HG02943 (cell line): Measurements from ENCODE around the gene CYP3A5.
"Not testable (repeated sequence)": the region's sequence is repeated elsewhere in the genome, so short reads cannot be mapped to it uniquely, and the experiment has no call there.

ENCODE experiments used
- ATAC-seq: cut with Tn5 transposase; IDR thresholded peaks from one replicate; pipeline ENCODE4 v1.9.1; 2021; ENCODE audit warnings: mild to moderate bottlenecking, low read depth, moderate library complexity; ENCODE audit not compliant: unreplicated experiment

The CYP3A5 gene

GRCh38 chr7:99643464-99643863, 36.3 kb downstream of the CYP3A5 start:
- no peak for ATAC-seq

GRCh38 chr7:99642027-99642426, 37.8 kb downstream of the CYP3A5 start:
- no peak for ATAC-seq

GRCh38 chr7:99639267-99639666, 40.5 kb downstream of the CYP3A5 start:
- no peak for ATAC-seq

- no peak for ATAC-seq
These were observed 41.1 kb downstream of the CYP3A5 start for GRCh38 chr7:99638731-99639130.

GRCh38 chr7:99637414-99637813, 42.4 kb downstream of the CYP3A5 start:
- not testable (repeated sequence) for ATAC-seq

- no peak for ATAC-seq
These were observed 48.3 kb downstream of the CYP3A5 start for GRCh38 chr7:99631295-99632109.

- ATAC-seq, result no peak
These were observed 50.2 kb downstream of the CYP3A5 start for GRCh38 chr7:99629643-99630042.

GRCh38 chr7:99628471-99629465, 51.0 kb downstream of the CYP3A5 start:
- no peak for ATAC-seq

GRCh38 chr7:99627513-99627912, 52.3 kb downstream of the CYP3A5 start:
- ATAC-seq, result no peak

GRCh38 chr7:99626661-99627060, 53.1 kb downstream of the CYP3A5 start:
- ATAC-seq, result no peak

GRCh38 chr7:99625961-99626360, 53.8 kb downstream of the CYP3A5 start:
- no peak for ATAC-seq

- no peak for ATAC-seq
These were observed 54.5 kb downstream of the CYP3A5 start for GRCh38 chr7:99625321-99625720.

GRCh38 chr7:99624484-99624883, 55.3 kb downstream of the CYP3A5 start:
- no peak for ATAC-seq

- ATAC-seq, result no peak
These were observed 55.9 kb downstream of the CYP3A5 start for GRCh38 chr7:99623702-99624447.

GRCh38 chr7:99623091-99623693, 56.6 kb downstream of the CYP3A5 start:
- no peak for ATAC-seq

GRCh38 chr7:99622596-99622995, 57.2 kb downstream of the CYP3A5 start:
- ATAC-seq, result no peak

- ATAC-seq, result no peak
These were observed 58.5 kb downstream of the CYP3A5 start for GRCh38 chr7:99621271-99621670.

GRCh38 chr7:99619571-99620130, 60.1 kb downstream of the CYP3A5 start:
- ATAC-seq, result no peak

GRCh38 chr7:99618726-99619125, 61.1 kb downstream of the CYP3A5 start:
- ATAC-seq, result no peak
